GM23338 (cell line): ENCODE measurements around the gene ADAMTS1. TPM values are rescaled to one million over a fixed set of nuclear protein-coding genes. Genes with fewer than 3 reads are reported as not detected.

ENCODE experiments used
- ATAC-seq: fragments of 200-7000 bp; cut with Tn5 transposase; 3 replicates; pipeline ENCODE4 v1.9.1; 2020
- DNase-seq: peaks from one replicate; pipeline ENCODE4 v3.0.0-alpha.2; 2015; ENCODE audit warnings: low spot score
- H2AFZ ChIP-seq: fragments of 200-600 bp; sonication (generic); 2 replicates; pipeline ENCODE4 v1.8.0; 2016; ENCODE audit warnings: antibody characterized with exemption, mild to moderate bottlenecking, moderate library complexity
- H3F3A ChIP-seq: fragments of 200-600 bp; sonication (generic); replicated peaks from 2 replicates; pipeline ENCODE4 v1.8.0; 2017; ENCODE audit warnings: antibody characterized with exemption, mixed run types, low read depth
- H3K27ac ChIP-seq: fragments of 200-600 bp; sonication (generic); 2 replicates; pipeline ENCODE4 v1.6.1; 2016; ENCODE audit warnings: low read depth
- H3K27me3 ChIP-seq: fragments of 200-600 bp; sonication (generic); 2 replicates; pipeline ENCODE4 v1.8.0; 2016; ENCODE audit warnings: mild to moderate bottlenecking, mixed run types, moderate library complexity; ENCODE audit not compliant: insufficient read depth
- H3K36me3 ChIP-seq: fragments of 200-600 bp; sonication (generic); 2 replicates; pipeline ENCODE4 v1.8.0; 2016; ENCODE audit warnings: mild to moderate bottlenecking; ENCODE audit not compliant: insufficient read depth
- H3K4me1 ChIP-seq: fragments of 200-600 bp; sonication (generic); 2 replicates; pipeline ENCODE4 v1.8.0; 2016; ENCODE audit warnings: mild to moderate bottlenecking, moderate library complexity; ENCODE audit not compliant: insufficient read depth
- H3K4me2 ChIP-seq: fragments of 200-600 bp; sonication (generic); 2 replicates; pipeline ENCODE4 v1.7.1; 2017; ENCODE audit warnings: mixed run types
- H3K4me3 ChIP-seq: fragments of 200-600 bp; sonication (generic); 2 replicates; pipeline ENCODE4 v1.6.1; 2016; ENCODE audit warnings: mixed run types
- H3K79me2 ChIP-seq: fragments of 200-600 bp; sonication (generic); replicated peaks from 2 replicates; pipeline ENCODE4 v1.8.0; 2017; ENCODE audit warnings: mild to moderate bottlenecking; ENCODE audit not compliant: insufficient read depth
- H3K9me2 ChIP-seq: fragments of 200-600 bp; sonication (generic); 2 replicates; pipeline ENCODE4 v1.8.0; 2017; ENCODE audit not compliant: insufficient read depth
- H4K20me1 ChIP-seq: fragments of 200-600 bp; sonication (generic); replicated peaks from 2 replicates; pipeline ENCODE4 v1.8.0; 2017; ENCODE audit warnings: mild to moderate bottlenecking; ENCODE audit not compliant: insufficient read depth
- H3K27ac Mint-ChIP-seq: 2 replicates; pipeline ENCODE4 v1.8.0; 2020; ENCODE audit warnings: inconsistent platforms, mild to moderate bottlenecking, moderate library complexity, mixed read lengths
- H3K27me3 Mint-ChIP-seq: 3 replicates; pipeline ENCODE4 v1.8.0; 2022; ENCODE audit warnings: low read depth, mild to moderate bottlenecking, moderate library complexity, mixed read lengths, inconsistent platforms; ENCODE audit not compliant: insufficient read depth, poor library complexity
- H3K36me3 Mint-ChIP-seq: 3 replicates; pipeline ENCODE4 v1.8.0; 2021; ENCODE audit warnings: low read depth, mild to moderate bottlenecking, inconsistent platforms, moderate library complexity, mixed read lengths
- H3K4me1 Mint-ChIP-seq: 3 replicates; pipeline ENCODE4 v1.8.0; 2020; ENCODE audit warnings: mild to moderate bottlenecking, inconsistent platforms, mixed read lengths
- H3K4me3 Mint-ChIP-seq: 3 replicates; pipeline ENCODE4 v1.8.0; 2021; ENCODE audit warnings: moderate library complexity, mild to moderate bottlenecking, inconsistent platforms, mixed read lengths
- H3K9me3 Mint-ChIP-seq: 3 replicates; pipeline ENCODE4 v1.8.0; 2020; ENCODE audit warnings: moderate library complexity, mild to moderate bottlenecking, inconsistent platforms, mixed read lengths
- EZH2 ChIP-seq: fragments of 200-600 bp; sonication (generic); IDR thresholded peaks from one replicate; pipeline ENCODE4 v1.8.0; 2017; ENCODE audit warnings: antibody characterized with exemption, mild to moderate bottlenecking, low read depth; ENCODE audit not compliant: unreplicated experiment
- ZNF331 ChIP-seq: fragments of 250-450 bp; sonication (Bioruptor Pico); IDR thresholded peaks from 2 replicates; pipeline ENCODE4 v1.5.0; 2020; ENCODE audit warnings: low read depth, mild to moderate bottlenecking, moderate library complexity
- polyA plus RNA-seq: library from polyadenylated mRNA; unstranded; fragments of >200 nt; fragmentation: Nextera tagmentation; extraction: Ambion mirVana; gene quantifications from 2 replicates; pipeline ENCODE4 v1.2.1, GENCODE V29; 2016
- total RNA-seq: library from RNA; depleted of rRNA; stranded (reverse); fragments of >200 nt; shearing (Covaris generic); gene quantifications from 2 replicates; pipeline ENCODE4 v1.2.3, GENCODE V29; 2014
- TF ChIP-seq, protein P1 (sequence below), 2 experiments: fragments of 200-600 bp in 1 of 2; sonication (generic) in 1 of 2; conservative IDR thresholded peaks; 2 replicates each; pipeline versions ENCODE4 v1.5.1 to v1.6.1; 2016 to 2017; ENCODE audit warnings: antibody characterized with exemption in 2 of 2, low read depth in 2 of 2, mild to moderate bottlenecking in 2 of 2, moderate library complexity in 1 of 2
- TF ChIP-seq, protein P2 (sequence below): IDR thresholded peaks from 2 replicates; pipeline ENCODE4 v1.6.1; 2016; ENCODE audit warnings: antibody characterized with exemption
- TF ChIP-seq, protein P3 (sequence below): fragments of 250-450 bp; sonication (Bioruptor Pico); IDR thresholded peaks from 2 replicates; pipeline ENCODE4 v1.5.0; 2020; ENCODE audit warnings: mild to moderate bottlenecking, moderate library complexity

The ADAMTS1 gene
- total and polyA plus RNA-seq, 2 experiments from 2014 or later = 6.1 to 15.4 TPM

DNA sequence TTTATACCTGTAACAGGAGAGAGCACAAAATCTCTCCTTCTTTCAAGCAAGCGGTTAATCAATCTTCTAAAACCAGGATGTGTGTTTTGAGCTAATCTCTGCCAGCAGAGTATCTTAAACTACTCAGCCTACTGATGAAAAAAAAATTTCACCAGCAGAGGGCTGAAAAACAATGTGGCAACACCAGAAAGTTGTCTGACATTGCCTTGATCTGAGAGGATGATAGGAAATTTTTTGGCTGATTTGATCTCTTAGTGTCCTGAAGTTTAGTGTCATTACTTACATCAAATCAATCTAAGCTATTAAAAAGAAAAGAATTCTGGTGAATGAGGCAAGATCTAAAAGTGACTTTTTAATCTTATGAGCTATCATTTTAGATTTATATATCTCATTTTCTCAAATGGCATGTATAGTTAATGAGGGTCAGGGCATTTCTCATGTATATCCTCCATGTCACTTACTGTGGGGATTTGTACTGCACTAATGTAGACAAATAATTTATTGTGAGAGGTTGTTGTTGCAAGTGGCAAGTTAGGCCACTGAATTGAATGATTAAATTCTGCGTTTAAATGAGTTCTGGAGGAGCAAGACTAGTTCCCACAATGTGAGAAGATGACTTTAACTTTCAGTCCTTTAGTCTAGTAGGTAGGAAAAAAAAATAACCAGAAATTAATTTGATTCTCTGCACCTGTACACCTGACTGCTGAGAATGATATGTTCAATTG, 10.9 kb downstream of the ADAMTS1 start:
- no peaks in the 10 kb centered on the region for H3K4me1 ChIP-seq
- Mint-ChIP-seq H3K27ac (no peak overlapping the region), H3K4me1 (peaks cover 3% of the 10 kb centered on the region; the same call in 1 of the 3 replicates), H3K36me3 (peaks cover 30% of the 10 kb centered on the region), H3K27me3 (no peaks in the 10 kb centered on the region), H3K4me3 (no peak overlapping the region), H3K9me3 (no peaks in the 10 kb centered on the region)
- H3K9me2 ChIP-seq = peaks cover 3% of the 10 kb centered on the region
- H3K27ac ChIP-seq = no peak overlapping the region
- DNase-seq (peak; percentile 44), ATAC-seq (peak; percentile 56)
- H3K36me3 ChIP-seq = peaks cover 18% of the 10 kb centered on the region
- no peak overlapping the region for H3K4me3 ChIP-seq
- no peaks in the 10 kb centered on the region; the same call in 1 of the 2 replicates for H3K79me2 ChIP-seq
- H3K27me3 ChIP-seq = no peaks in the 10 kb centered on the region
- TF ChIP-seq, protein P1, sequence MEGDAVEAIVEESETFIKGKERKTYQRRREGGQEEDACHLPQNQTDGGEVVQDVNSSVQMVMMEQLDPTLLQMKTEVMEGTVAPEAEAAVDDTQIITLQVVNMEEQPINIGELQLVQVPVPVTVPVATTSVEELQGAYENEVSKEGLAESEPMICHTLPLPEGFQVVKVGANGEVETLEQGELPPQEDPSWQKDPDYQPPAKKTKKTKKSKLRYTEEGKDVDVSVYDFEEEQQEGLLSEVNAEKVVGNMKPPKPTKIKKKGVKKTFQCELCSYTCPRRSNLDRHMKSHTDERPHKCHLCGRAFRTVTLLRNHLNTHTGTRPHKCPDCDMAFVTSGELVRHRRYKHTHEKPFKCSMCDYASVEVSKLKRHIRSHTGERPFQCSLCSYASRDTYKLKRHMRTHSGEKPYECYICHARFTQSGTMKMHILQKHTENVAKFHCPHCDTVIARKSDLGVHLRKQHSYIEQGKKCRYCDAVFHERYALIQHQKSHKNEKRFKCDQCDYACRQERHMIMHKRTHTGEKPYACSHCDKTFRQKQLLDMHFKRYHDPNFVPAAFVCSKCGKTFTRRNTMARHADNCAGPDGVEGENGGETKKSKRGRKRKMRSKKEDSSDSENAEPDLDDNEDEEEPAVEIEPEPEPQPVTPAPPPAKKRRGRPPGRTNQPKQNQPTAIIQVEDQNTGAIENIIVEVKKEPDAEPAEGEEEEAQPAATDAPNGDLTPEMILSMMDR (conservative IDR thresholded peaks at IDR 0.05; ENCODE audit: low read depth in 2 of 2) = peak; percentile 9 to 36; a peak in 2 of 4 replicates
- TF ChIP-seq, protein P2, sequence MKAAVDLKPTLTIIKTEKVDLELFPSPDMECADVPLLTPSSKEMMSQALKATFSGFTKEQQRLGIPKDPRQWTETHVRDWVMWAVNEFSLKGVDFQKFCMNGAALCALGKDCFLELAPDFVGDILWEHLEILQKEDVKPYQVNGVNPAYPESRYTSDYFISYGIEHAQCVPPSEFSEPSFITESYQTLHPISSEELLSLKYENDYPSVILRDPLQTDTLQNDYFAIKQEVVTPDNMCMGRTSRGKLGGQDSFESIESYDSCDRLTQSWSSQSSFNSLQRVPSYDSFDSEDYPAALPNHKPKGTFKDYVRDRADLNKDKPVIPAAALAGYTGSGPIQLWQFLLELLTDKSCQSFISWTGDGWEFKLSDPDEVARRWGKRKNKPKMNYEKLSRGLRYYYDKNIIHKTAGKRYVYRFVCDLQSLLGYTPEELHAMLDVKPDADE = no peak
- TF ChIP-seq ZNF331 (CRISPR knock-in tag) = no peak
- H4K20me1 ChIP-seq = no peaks in the 10 kb centered on the region
- no peaks in the 10 kb centered on the region for H3F3A ChIP-seq
- H3K4me2 ChIP-seq = no peak overlapping the region
- H2AFZ ChIP-seq = no peak overlapping the region

DNA sequence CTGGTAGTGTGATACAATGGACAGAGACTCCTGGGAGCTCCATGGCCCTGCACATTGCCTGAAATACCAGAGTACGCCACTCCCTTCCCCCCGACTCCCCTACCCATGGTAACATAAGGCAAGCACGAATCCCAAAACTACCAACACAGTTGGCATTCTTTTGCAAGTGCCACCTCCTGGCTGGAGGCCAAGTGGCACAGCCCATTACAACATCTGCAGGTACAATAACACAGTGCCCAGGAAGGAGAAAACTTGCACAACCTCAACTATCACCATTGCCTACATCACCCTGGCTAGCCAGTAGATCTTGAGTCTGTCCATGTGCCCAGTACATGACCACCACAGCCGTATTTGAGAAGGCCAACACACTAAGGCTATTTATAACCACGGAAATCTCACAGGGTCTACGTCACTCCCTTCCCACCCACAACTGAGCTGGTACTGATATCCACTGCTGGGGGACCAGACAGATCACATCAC, 11.7 kb downstream of the ADAMTS1 start:
- Histone ChIP-seq H3K79me2 (no peaks in the 10 kb centered on the region), H3K36me3 (peaks cover 10% of the 10 kb centered on the region; the same call in 1 of the 2 replicates), H4K20me1 (no peaks in the 10 kb centered on the region), H3K4me2 (no peak overlapping the region), H2AFZ (no peak overlapping the region), H3K27me3 (no peaks in the 10 kb centered on the region), H3F3A (no peaks in the 10 kb centered on the region), H3K4me1 (no peaks in the 10 kb centered on the region), H3K9me2 (peaks cover 3% of the 10 kb centered on the region), H3K4me3 (no peak overlapping the region), H3K27ac (no peak overlapping the region)
- no peaks in the 10 kb centered on the region for H3K27me3 Mint-ChIP-seq
- ATAC-seq (no peak), DNase-seq (no peak)
- peaks cover 22% of the 10 kb centered on the region for H3K36me3 Mint-ChIP-seq
- H3K4me3 Mint-ChIP-seq = no peak overlapping the region
- no peak overlapping the region for H3K27ac Mint-ChIP-seq
- H3K9me3 Mint-ChIP-seq = no peaks in the 10 kb centered on the region
- peaks cover 3% of the 10 kb centered on the region; the same call in 2 of the 3 replicates for H3K4me1 Mint-ChIP-seq
- TF ChIP-seq EZH2 = no peak
- TF ChIP-seq ZNF331 (CRISPR knock-in tag) = no peak
- TF ChIP-seq, protein P3, sequence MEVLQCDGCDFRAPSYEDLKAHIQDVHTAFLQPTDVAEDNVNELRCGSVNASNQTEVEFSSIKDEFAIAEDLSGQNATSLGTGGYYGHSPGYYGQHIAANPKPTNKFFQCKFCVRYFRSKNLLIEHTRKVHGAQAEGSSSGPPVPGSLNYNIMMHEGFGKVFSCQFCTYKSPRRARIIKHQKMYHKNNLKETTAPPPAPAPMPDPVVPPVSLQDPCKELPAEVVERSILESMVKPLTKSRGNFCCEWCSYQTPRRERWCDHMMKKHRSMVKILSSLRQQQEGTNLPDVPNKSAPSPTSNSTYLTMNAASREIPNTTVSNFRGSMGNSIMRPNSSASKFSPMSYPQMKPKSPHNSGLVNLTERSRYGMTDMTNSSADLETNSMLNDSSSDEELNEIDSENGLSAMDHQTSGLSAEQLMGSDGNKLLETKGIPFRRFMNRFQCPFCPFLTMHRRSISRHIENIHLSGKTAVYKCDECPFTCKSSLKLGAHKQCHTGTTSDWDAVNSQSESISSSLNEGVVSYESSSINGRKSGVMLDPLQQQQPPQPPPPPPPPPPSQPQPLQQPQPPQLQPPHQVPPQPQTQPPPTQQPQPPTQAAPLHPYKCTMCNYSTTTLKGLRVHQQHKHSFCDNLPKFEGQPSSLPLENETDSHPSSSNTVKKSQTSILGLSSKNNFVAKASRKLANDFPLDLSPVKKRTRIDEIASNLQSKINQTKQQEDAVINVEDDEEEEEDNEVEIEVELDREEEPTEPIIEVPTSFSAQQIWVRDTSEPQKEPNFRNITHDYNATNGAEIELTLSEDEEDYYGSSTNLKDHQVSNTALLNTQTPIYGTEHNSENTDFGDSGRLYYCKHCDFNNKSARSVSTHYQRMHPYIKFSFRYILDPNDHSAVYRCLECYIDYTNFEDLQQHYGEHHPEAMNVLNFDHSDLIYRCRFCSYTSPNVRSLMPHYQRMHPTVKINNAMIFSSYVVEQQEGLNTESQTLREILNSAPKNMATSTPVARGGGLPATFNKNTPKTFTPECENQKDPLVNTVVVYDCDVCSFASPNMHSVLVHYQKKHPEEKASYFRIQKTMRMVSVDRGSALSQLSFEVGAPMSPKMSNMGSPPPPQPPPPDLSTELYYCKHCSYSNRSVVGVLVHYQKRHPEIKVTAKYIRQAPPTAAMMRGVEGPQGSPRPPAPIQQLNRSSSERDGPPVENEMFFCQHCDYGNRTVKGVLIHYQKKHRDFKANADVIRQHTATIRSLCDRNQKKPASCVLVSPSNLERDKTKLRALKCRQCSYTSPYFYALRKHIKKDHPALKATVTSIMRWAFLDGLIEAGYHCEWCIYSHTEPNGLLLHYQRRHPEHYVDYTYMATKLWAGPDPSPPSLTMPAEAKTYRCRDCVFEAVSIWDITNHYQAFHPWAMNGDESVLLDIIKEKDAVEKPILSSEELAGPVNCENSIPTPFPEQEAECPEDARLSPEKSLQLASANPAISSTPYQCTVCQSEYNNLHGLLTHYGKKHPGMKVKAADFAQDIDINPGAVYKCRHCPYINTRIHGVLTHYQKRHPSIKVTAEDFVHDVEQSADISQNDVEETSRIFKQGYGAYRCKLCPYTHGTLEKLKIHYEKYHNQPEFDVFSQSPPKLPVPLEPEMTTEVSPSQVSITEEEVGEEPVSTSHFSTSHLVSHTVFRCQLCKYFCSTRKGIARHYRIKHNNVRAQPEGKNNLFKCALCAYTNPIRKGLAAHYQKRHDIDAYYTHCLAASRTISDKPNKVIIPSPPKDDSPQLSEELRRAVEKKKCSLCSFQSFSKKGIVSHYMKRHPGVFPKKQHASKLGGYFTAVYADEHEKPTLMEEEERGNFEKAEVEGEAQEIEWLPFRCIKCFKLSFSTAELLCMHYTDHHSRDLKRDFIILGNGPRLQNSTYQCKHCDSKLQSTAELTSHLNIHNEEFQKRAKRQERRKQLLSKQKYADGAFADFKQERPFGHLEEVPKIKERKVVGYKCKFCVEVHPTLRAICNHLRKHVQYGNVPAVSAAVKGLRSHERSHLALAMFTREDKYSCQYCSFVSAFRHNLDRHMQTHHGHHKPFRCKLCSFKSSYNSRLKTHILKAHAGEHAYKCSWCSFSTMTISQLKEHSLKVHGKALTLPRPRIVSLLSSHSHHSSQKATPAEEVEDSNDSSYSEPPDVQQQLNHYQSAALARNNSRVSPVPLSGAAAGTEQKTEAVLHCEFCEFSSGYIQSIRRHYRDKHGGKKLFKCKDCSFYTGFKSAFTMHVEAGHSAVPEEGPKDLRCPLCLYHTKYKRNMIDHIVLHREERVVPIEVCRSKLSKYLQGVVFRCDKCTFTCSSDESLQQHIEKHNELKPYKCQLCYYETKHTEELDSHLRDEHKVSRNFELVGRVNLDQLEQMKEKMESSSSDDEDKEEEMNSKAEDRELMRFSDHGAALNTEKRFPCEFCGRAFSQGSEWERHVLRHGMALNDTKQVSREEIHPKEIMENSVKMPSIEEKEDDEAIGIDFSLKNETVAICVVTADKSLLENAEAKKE (CRISPR knock-in tag) = no peak
- TF ChIP-seq, protein P1 (conservative IDR thresholded peaks at IDR 0.05; ENCODE audit: low read depth in 2 of 2) = no peak
